ENCODE data around the gene CTBP2.

DNA sequence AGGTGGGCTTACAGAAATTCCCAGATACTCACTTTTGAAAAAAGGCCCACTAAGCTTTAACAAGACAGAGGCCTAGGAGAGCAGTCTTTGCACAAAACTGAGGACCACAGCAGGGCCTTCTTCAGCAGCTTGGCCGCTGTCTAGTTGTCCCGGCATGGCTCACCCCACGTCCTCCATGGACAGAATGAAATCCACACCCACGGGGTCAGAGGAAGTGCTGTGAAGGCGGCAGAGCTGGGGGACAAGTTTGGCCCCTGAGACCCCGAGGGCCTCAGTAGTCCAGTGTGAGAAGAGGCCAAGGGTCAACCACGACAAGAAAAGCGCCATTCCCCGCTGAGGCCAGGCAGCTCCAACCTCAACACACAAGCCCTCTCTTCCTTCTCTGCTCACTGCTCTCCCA lies 139.5 kb downstream of the CTBP2 start:
- TF ChIP-seq EGR1 (IDR thresholded peaks at IDR 0.05) (no peak), ZBTB7A (IDR thresholded peaks at IDR 0.05; ENCODE audit: low read depth) (no peak), CEBPB (IDR thresholded peaks at IDR 0.05) (no peak), EP300 (IDR thresholded peaks at IDR 0.05; ENCODE audit: borderline replicate concordance) (no peak), TEAD4 (IDR thresholded peaks at IDR 0.05) (no peak)

All from Ishikawa (cell line).